ENCODE data around the gene ZNF790.

ZNF790 gene

DNA sequence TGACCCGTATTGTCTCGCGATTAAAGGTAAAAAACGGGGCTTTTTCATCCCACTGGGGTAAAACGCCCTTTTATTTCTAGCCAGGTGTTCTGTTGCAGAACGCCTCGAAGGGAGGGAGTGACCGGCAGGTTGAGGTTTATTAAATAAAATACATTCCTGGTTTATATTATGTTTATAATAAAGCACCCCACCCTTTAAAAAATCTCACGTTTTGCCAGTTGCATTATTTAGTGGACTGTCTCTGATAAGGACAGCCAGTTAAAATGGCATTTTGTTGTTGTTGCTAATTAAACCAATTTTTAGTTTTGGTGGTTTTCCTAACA lies 40.4 kb downstream of the ZNF790 start:
- TF ChIP-seq ZFP3 (CRISPR knock-in tag; IDR thresholded peaks at IDR 0.05) (no peak), ARNTL (CRISPR knock-in tag; IDR thresholded peaks at IDR 0.05; ENCODE audit: borderline replicate concordance, low read depth) (no peak), ESRRG (CRISPR knock-in tag; IDR thresholded peaks at IDR 0.05) (no peak), CSRNP3 (CRISPR knock-in tag; IDR thresholded peaks at IDR 0.05) (no peak), GLIS3 (CRISPR knock-in tag; IDR thresholded peaks at IDR 0.05) (no peak), PATZ1 (CRISPR knock-in tag; IDR thresholded peaks at IDR 0.05; ENCODE audit: borderline replicate concordance) (no peak), ZFP30 (CRISPR knock-in tag; IDR thresholded peaks at IDR 0.05) (no peak), ZC3H10 (CRISPR knock-in tag; IDR thresholded peaks at IDR 0.05) (no peak), TSHZ2 (CRISPR knock-in tag; IDR thresholded peaks at IDR 0.05) (no peak)
- TF ChIP-seq, protein P1, sequence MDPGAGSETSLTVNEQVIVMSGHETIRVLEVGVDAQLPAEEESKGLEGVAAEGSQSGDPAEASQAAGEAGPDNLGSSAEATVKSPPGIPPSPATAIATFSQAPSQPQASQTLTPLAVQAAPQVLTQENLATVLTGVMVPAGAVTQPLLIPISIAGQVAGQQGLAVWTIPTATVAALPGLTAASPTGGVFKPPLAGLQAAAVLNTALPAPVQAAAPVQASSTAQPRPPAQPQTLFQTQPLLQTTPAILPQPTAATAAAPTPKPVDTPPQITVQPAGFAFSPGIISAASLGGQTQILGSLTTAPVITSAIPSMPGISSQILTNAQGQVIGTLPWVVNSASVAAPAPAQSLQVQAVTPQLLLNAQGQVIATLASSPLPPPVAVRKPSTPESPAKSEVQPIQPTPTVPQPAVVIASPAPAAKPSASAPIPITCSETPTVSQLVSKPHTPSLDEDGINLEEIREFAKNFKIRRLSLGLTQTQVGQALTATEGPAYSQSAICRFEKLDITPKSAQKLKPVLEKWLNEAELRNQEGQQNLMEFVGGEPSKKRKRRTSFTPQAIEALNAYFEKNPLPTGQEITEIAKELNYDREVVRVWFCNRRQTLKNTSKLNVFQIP (CRISPR knock-in tag; IDR thresholded peaks at IDR 0.05; ENCODE audit: borderline replicate concordance, low read depth) = no peak
- no peak for ATAC-seq

- TF ChIP-seq ESRRG (CRISPR knock-in tag; IDR thresholded peaks at IDR 0.05) (no peak), PPARA (CRISPR knock-in tag; IDR thresholded peaks at IDR 0.05; ENCODE audit: borderline replicate concordance) (no peak), ZFP3 (CRISPR knock-in tag; IDR thresholded peaks at IDR 0.05) (no peak), OSR1 (CRISPR knock-in tag; IDR thresholded peaks at IDR 0.05) (no peak), CREB5 (CRISPR knock-in tag; IDR thresholded peaks at IDR 0.05; ENCODE audit: low read depth) (no peak), ZC3H10 (CRISPR knock-in tag; IDR thresholded peaks at IDR 0.05) (no peak), PATZ1 (CRISPR knock-in tag; IDR thresholded peaks at IDR 0.05; ENCODE audit: borderline replicate concordance) (no peak), ZFP30 (CRISPR knock-in tag; IDR thresholded peaks at IDR 0.05) (no peak), SNAI2 (CRISPR knock-in tag; IDR thresholded peaks at IDR 0.05) (no peak), CSRNP3 (CRISPR knock-in tag; IDR thresholded peaks at IDR 0.05) (no peak)
- TF ChIP-seq, protein P1 (CRISPR knock-in tag; IDR thresholded peaks at IDR 0.05; ENCODE audit: borderline replicate concordance, low read depth) = no peak
- no peak for ATAC-seq
These were observed 41.5 kb downstream of the ZNF790 start for GRCh38 chr19:36796714-36796992.

DNA sequence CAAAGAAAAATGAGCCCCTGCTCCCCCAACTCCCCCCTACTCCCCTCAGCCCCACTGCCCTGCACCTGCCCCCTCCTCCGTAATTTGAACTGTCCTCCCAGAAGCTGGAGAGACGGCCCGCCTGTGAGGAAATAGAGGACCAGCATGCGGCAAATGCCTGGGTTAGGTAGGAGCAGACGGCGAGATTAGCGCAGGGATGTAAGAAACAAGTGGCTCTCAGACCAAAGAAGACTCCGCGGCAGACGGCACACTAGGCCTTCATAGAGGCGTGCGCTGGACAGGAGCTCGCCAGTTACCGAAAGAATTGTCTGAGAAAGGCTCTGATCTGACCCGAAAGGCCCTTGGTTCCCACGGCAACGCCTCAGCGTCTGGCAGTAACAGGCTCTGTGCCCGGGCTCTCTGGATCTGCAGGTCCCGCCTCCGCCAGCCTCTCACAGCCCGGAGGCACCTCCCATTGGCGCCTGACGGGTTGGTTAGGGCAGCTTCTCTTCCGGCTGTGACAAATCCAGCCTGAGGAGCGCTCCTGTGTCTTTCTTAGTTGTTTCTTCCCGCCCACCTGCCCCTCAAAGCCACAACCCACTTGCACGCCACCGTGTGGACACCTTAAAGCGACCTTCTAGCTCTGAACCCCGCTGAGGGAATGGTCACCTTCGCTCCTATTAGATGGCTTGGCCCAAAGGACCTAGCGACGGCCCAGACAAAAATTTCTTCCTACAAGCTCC lies 46.6 kb downstream of the ZNF790 start:
- ATAC-seq = peak; percentile 88

Measured in SK-N-SH treated with all-trans-retinoic acid at 6 μM for 48 hours (cell line).